ENCODE measurements around the gene LETM1. TPM values are rescaled to one million over a fixed set of nuclear protein-coding genes. Genes with fewer than 3 reads are reported as not detected.

LETM1 gene
- total and polyA plus RNA-seq, 5 donors from 2014 or later: 10.3 to 41.8 (median 12.4) TPM

DNA sequence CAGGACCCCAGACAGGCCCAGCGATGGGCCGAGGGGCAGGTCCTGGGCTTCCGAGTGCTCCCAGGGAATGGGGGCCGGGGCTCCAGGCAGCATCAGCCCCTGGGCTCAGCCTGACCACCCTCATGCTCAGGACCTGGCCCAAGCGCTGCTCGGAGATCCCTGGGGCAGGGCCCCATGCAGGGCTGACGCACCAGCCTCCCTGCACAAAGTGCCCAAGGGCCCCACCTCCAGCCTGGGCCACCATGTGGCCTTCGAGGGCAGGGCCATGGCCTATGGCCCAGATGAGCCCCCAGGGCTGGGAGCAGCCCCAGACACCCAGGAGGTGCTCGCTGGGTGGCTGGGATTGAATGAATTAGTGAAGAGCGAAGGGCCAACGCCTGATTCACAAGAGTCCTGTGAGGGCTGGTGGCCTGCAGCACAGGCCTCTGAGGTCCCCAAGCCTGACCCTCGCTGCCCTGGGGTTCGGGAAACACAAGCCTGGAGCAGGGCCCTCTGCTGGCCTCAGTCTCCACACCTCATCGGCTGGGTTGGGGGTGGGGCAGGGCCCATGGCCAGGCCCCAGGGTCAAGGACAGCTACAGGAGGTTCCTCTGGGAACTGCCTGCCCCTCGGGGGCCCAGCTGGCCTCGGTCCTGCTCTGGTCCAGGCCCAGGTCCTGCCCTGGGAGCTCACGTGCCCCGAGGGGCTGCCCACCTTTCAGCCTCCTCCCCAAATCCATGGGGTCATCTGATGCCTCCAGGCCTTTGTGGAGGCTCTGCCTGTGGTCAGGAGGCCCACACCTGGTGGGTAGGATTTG is 76.2 kb downstream of the LETM1 start:
- no peaks in the 10 kb centered on the region for H3K4me1 Mint-ChIP-seq
- no peak for DNase-seq
- no peaks in the 10 kb centered on the region for H3K9me3 ChIP-seq (ENCODE audit: control insufficient read depth in 2 of 2, low read length in 2 of 2)
- no peaks in the 10 kb centered on the region for H3K27me3 ChIP-seq (ENCODE audit: control insufficient read depth, insufficient read depth, low read length)
- H3K9me3 Mint-ChIP-seq: no peaks in the 10 kb centered on the region
- no peaks in the 10 kb centered on the region for H3K27me3 Mint-ChIP-seq
- H3K4me3 Mint-ChIP-seq: no peak overlapping the region
- no peak for ATAC-seq (ENCODE audit: low read depth in 2 of 2)
- no peak overlapping the region for H3K27ac Mint-ChIP-seq
- H3K4me1 ChIP-seq (ENCODE audit: control insufficient read depth, insufficient read depth, low read length, poor library complexity, severe bottlenecking): no peaks in the 10 kb centered on the region
- H3K27ac ChIP-seq (ENCODE audit: insufficient read depth, low read length, poor library complexity, severe bottlenecking): no peak overlapping the region
- H3K36me3 ChIP-seq (ENCODE audit: control insufficient read depth, insufficient read depth, low read length): no peaks in the 10 kb centered on the region
- H3K36me3 Mint-ChIP-seq: no peaks in the 10 kb centered on the region
- H3K4me3 ChIP-seq (ENCODE audit: low read depth, low read length): no peak overlapping the region

- Histone ChIP-seq H3K27me3 (ENCODE audit: control insufficient read depth, insufficient read depth, low read length) (no peaks in the 10 kb centered on the region), H3K4me3 (ENCODE audit: low read depth, low read length) (no peak overlapping the region), H3K27ac (ENCODE audit: insufficient read depth, low read length, poor library complexity, severe bottlenecking) (no peak overlapping the region), H3K36me3 (ENCODE audit: control insufficient read depth, insufficient read depth, low read length) (no peaks in the 10 kb centered on the region), H3K4me1 (ENCODE audit: control insufficient read depth, insufficient read depth, low read length, poor library complexity, severe bottlenecking) (no peaks in the 10 kb centered on the region), H3K9me3 (ENCODE audit: control insufficient read depth in 2 of 2, low read length in 2 of 2) (no peaks in the 10 kb centered on the region)
- H3K4me3 Mint-ChIP-seq: no peak overlapping the region
- ATAC-seq (ENCODE audit: low read depth in 2 of 2) (no peak), DNase-seq (no peak)
- no peaks in the 10 kb centered on the region for H3K9me3 Mint-ChIP-seq
- H3K4me1 Mint-ChIP-seq: no peaks in the 10 kb centered on the region
- no peaks in the 10 kb centered on the region for H3K27me3 Mint-ChIP-seq
- H3K36me3 Mint-ChIP-seq: no peaks in the 10 kb centered on the region
- no peak overlapping the region for H3K27ac Mint-ChIP-seq
These were observed 77.1 kb downstream of the LETM1 start for GRCh38 chr4:1778642-1779392.

DNA sequence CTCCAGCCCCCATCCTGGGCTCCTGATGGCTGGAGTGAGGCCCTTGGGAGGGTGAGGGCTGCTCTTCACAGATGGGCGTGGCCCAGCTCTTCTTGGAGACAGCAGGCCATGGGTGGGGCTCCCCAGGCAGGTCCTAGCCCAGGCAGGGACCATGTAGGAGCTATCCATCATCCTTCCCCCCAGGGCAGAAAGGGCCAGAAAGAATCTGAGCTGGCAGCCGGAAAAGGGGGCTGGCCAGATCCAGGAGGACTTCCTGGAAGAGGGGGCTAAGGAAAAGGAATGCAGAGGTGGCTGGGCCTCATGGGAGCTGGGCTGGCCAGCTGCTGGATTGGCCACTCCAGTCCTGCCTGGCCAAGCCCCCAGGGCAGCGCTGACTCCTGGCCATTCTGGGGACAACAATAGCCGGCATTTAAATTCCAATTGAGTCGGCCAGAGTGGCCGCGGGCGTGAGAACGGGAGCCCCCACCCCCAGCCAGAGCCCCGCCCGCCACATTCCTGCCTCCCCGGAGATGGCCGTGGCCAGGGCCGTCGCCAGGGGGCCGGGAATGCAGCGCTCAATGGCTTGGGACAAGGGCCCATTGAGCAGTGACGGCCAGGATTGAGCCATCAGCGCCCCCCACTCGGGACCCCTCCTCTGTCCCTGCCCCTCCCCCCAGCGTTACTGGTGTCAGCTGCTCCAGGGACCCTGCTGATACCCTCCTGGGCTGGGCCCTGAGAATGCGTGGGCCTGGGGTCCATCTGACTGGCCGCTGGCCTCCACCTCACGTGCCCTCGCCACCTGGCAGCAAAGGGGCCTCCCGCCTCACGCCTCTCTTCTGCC is 77.9 kb downstream of the LETM1 start:
- Histone ChIP-seq H3K4me3 (ENCODE audit: low read depth, low read length) (no peak overlapping the region), H3K27me3 (ENCODE audit: control insufficient read depth, insufficient read depth, low read length) (no peaks in the 10 kb centered on the region), H3K9me3 (ENCODE audit: control insufficient read depth in 2 of 2, low read length in 2 of 2) (no peaks in the 10 kb centered on the region), H3K27ac (ENCODE audit: insufficient read depth, low read length, poor library complexity, severe bottlenecking) (no peak overlapping the region), H3K4me1 (ENCODE audit: control insufficient read depth, insufficient read depth, low read length, poor library complexity, severe bottlenecking) (no peaks in the 10 kb centered on the region), H3K36me3 (ENCODE audit: control insufficient read depth, insufficient read depth, low read length) (no peaks in the 10 kb centered on the region)
- Mint-ChIP-seq H3K27ac (no peak overlapping the region), H3K36me3 (no peaks in the 10 kb centered on the region), H3K27me3 (no peaks in the 10 kb centered on the region), H3K4me3 (no peak overlapping the region), H3K4me1 (no peaks in the 10 kb centered on the region), H3K9me3 (no peaks in the 10 kb centered on the region)
- ATAC-seq (ENCODE audit: low read depth in 2 of 2) (no peak), DNase-seq (no peak)

DNA sequence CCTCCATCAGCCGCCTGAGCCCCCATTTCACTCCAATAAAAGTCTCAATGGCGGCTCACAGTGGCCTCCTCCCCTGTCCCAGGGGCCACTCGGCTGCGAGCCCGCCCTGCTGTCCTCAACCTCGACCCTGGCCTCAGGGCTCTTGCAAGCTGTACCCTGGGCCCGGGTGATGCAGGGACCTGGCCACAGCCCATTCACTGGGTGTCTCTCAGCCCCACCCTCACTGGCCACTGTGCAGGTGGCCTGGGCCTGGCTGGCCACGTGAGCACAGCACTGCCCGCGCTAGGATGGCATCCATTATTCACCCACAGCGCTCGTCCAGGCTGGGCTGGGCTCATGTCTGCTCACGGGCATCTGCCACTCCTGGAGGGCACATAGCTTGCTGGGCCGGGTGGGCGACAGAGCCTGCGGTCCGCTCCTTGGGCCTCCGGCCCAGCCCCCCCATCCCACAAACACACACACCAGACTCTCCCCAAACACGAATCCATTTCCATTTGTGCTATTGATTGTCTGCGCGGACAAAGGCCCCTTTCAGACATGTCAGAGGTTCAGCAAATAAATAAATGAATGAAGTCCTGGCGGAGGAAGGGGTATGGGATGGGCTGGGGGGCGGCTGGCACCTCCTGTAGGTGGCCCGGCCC is 79.3 kb downstream of the LETM1 start:
- Mint-ChIP-seq H3K27me3 (no peaks in the 10 kb centered on the region), H3K36me3 (no peaks in the 10 kb centered on the region), H3K27ac (no peak overlapping the region), H3K4me1 (no peaks in the 10 kb centered on the region), H3K9me3 (no peaks in the 10 kb centered on the region), H3K4me3 (no peak overlapping the region)
- Histone ChIP-seq H3K4me3 (ENCODE audit: low read depth, low read length) (no peak overlapping the region), H3K27me3 (ENCODE audit: control insufficient read depth, insufficient read depth, low read length) (no peaks in the 10 kb centered on the region), H3K9me3 (ENCODE audit: control insufficient read depth in 2 of 2, low read length in 2 of 2) (no peaks in the 10 kb centered on the region), H3K27ac (ENCODE audit: insufficient read depth, low read length, poor library complexity, severe bottlenecking) (no peak overlapping the region), H3K36me3 (ENCODE audit: control insufficient read depth, insufficient read depth, low read length) (no peaks in the 10 kb centered on the region), H3K4me1 (ENCODE audit: control insufficient read depth, insufficient read depth, low read length, poor library complexity, severe bottlenecking) (no peaks in the 10 kb centered on the region)
- DNase-seq (no peak), ATAC-seq (ENCODE audit: low read depth in 2 of 2) (no peak)

GRCh38 chr4:1775731-1776500 is 80.0 kb downstream of the LETM1 start:
- Mint-ChIP-seq H3K27ac (peak overlapping the region in 1 of 3 donors; percentile 61), H3K4me1 (no peaks in the 10 kb centered on the region)

DNA sequence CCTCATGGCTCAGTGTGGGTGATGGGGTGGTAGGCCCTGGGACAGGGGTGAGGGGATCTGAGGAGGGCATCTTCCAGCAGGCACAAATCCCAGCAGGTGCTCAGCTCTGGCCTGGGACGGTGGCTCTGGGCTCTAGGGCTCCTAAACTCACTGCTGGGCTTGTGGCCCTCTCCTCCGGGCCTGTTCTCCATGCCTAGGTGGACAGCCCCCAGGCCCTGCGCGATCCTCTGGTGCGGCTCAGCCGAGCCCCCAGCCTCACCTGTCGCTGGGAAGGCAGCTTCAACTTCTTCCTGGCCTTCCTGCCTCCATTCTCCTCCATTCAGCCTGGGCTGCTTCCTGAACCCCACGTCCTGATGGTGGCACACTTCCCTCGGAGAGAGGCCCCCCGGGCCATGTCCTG is 82.2 kb downstream of the LETM1 start:
- no peak for DNase-seq
- H3K9me3 Mint-ChIP-seq: no peaks in the 10 kb centered on the region
- H3K27me3 ChIP-seq (ENCODE audit: control insufficient read depth, insufficient read depth, low read length): no peaks in the 10 kb centered on the region

More at GRCh38 chr4:1775731-1776500, 80.0 kb downstream of the LETM1 start:
- no peaks in the 10 kb centered on the region for H3K27me3 Mint-ChIP-seq
- H3K9me3 Mint-ChIP-seq: no peaks in the 10 kb centered on the region
- H3K4me1 ChIP-seq (ENCODE audit: control insufficient read depth, insufficient read depth, low read length, poor library complexity, severe bottlenecking): no peaks in the 10 kb centered on the region
- DNase-seq (no peak), ATAC-seq (ENCODE audit: low read depth in 2 of 2) (no peak)
- H3K4me3 Mint-ChIP-seq: no peak overlapping the region
- H3K36me3 ChIP-seq (ENCODE audit: control insufficient read depth, insufficient read depth, low read length): no peaks in the 10 kb centered on the region
- H3K9me3 ChIP-seq (ENCODE audit: control insufficient read depth in 2 of 2, low read length in 2 of 2): no peaks in the 10 kb centered on the region
- H3K27ac ChIP-seq (ENCODE audit: insufficient read depth, low read length, poor library complexity, severe bottlenecking): no peak overlapping the region
- H3K4me3 ChIP-seq (ENCODE audit: low read depth, low read length): no peak overlapping the region
- H3K27me3 ChIP-seq (ENCODE audit: control insufficient read depth, insufficient read depth, low read length): no peaks in the 10 kb centered on the region
- H3K36me3 Mint-ChIP-seq: no peaks in the 10 kb centered on the region

More for the DNA sequence above, 82.2 kb downstream of the LETM1 start:
- Histone ChIP-seq H3K36me3 (ENCODE audit: control insufficient read depth, insufficient read depth, low read length) (no peaks in the 10 kb centered on the region), H3K4me1 (ENCODE audit: control insufficient read depth, insufficient read depth, low read length, poor library complexity, severe bottlenecking) (no peaks in the 10 kb centered on the region), H3K4me3 (ENCODE audit: low read depth, low read length) (no peak overlapping the region), H3K27ac (ENCODE audit: insufficient read depth, low read length, poor library complexity, severe bottlenecking) (no peak overlapping the region), H3K9me3 (ENCODE audit: control insufficient read depth in 2 of 2, low read length in 2 of 2) (no peaks in the 10 kb centered on the region)
- Mint-ChIP-seq H3K4me3 (no peak overlapping the region), H3K27me3 (no peaks in the 10 kb centered on the region), H3K27ac (no peak overlapping the region), H3K36me3 (no peaks in the 10 kb centered on the region), H3K4me1 (no peaks in the 10 kb centered on the region)
- ATAC-seq (ENCODE audit: low read depth in 2 of 2): no peak
